Measurements from ENCODE around the gene L3MBTL2.

Gene L3MBTL2

GRCh38 chr22:41193829-41194228 is 11.3 kb upstream of the L3MBTL2 start:
- no peaks in the 10 kb centered on the region for H3K9me3 ChIP-seq (ENCODE audit: control insufficient read depth, insufficient read depth, low read length)
- H3K36me3 ChIP-seq (ENCODE audit: insufficient read depth, low read length): no peaks in the 10 kb centered on the region
- no peak overlapping the region for H3K9ac ChIP-seq (ENCODE audit: low read depth, low read length)
- H3K4me1 ChIP-seq (ENCODE audit: insufficient read depth, low read length): no peaks in the 10 kb centered on the region

DNA sequence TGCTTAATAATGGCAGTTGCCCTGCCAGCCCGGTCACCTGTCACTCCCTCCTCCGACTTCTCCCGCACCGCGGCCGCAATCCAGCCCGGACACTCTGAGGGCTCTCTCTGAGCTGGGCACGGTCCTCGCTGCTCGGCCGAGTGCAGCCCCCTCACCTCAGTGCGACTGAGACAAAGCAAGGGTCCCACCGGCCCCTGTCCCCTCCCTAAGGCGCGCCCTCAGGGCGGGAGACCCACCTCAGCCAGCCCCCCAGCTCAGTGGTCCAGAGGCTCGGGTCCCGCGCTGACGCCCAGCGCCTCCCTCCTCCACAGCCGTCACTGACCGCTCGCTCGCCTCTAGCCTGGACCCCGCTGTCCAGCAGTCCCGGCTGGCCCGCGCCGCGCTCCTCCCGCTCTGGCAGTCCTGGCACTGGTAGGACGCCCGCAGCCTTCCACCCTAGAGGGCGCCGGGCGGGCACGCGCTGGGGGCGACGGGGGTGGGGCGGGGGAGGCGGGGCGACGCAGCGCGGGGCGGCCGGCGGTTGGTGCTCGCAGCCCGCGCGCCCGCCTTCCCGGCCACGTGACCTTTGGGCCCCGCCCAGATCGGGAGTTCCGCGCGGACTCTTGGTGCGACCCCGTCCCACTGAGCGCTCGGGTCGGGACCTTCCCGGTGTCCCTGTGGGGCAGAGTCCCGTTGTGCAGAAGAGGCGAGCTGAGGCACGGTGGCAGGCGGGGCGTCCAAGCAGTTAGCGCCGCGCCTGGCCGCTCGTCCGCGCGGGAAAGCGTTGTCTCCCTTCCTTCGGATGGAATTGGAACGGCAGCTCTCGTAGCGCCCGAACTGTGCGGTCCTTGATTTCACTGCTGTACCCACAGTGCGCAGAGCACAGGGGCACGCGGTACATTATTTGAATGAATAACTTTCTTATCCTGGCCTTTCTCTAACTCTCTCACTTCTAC is 7.8 kb upstream of the L3MBTL2 start:
- H3K9me3 ChIP-seq (ENCODE audit: control insufficient read depth, insufficient read depth, low read length): no peaks in the 10 kb centered on the region

GRCh38 chr22:41198027-41198580 is 7.0 kb upstream of the L3MBTL2 start:
- H3K9me3 ChIP-seq (ENCODE audit: control insufficient read depth, insufficient read depth, low read length): no peaks in the 10 kb centered on the region
- H3K9ac ChIP-seq (ENCODE audit: low read depth, low read length): peak overlapping the region; percentile 89
- no peaks in the 10 kb centered on the region for H3K36me3 ChIP-seq (ENCODE audit: insufficient read depth, low read length)
- H3K4me1 ChIP-seq (ENCODE audit: insufficient read depth, low read length): no peaks in the 10 kb centered on the region

More for the DNA sequence above, 7.8 kb upstream of the L3MBTL2 start:
- Histone ChIP-seq H3K9ac (ENCODE audit: low read depth, low read length) (peak overlapping the region; percentile 89), H3K4me1 (ENCODE audit: insufficient read depth, low read length) (no peaks in the 10 kb centered on the region), H3K36me3 (ENCODE audit: insufficient read depth, low read length) (no peaks in the 10 kb centered on the region)

- Histone ChIP-seq H3K36me3 (ENCODE audit: insufficient read depth, low read length) (no peaks in the 10 kb centered on the region), H3K9me3 (ENCODE audit: control insufficient read depth, insufficient read depth, low read length) (no peaks in the 10 kb centered on the region), H3K9ac (ENCODE audit: low read depth, low read length) (no peak overlapping the region), H3K4me1 (ENCODE audit: insufficient read depth, low read length) (no peaks in the 10 kb centered on the region)
Observed at GRCh38 chr22:41201141-41201540, 4.0 kb upstream of the L3MBTL2 start.

DNA sequence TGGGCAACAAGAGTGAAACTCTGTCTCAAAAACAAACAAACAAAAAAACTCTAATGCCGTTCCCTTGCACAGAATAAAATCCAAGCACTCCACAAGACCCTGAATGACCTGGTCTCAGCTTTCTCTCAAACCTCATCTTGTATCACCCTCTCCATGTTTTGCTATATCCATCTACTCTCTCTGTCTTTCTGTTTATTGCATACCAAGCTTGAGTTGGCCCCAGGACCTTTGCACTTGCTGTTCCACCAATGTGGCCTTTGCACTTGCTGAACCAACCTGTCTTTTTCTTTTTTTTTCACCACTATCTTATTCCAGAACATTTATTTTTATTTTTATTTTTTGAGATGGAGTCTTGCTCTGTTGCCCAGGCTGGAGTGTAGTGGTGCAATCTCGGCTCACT is 2.0 kb upstream of the L3MBTL2 start:
- Histone ChIP-seq H3K4me1 (ENCODE audit: insufficient read depth, low read length) (no peaks in the 10 kb centered on the region), H3K36me3 (ENCODE audit: insufficient read depth, low read length) (no peaks in the 10 kb centered on the region), H3K9me3 (ENCODE audit: control insufficient read depth, insufficient read depth, low read length) (no peaks in the 10 kb centered on the region), H3K9ac (ENCODE audit: low read depth, low read length) (no peak overlapping the region)

GRCh38 chr22:41204066-41204465 is 1.0 kb upstream of the L3MBTL2 start:
- Histone ChIP-seq H3K9ac (ENCODE audit: low read depth, low read length) (no peak overlapping the region), H3K36me3 (ENCODE audit: insufficient read depth, low read length) (no peaks in the 10 kb centered on the region), H3K9me3 (ENCODE audit: control insufficient read depth, insufficient read depth, low read length) (no peaks in the 10 kb centered on the region), H3K4me1 (ENCODE audit: insufficient read depth, low read length) (no peaks in the 10 kb centered on the region)

GRCh38 chr22:41206719-41207118 is 1.6 kb downstream of the L3MBTL2 start:
- Histone ChIP-seq H3K4me1 (ENCODE audit: insufficient read depth, low read length) (no peaks in the 10 kb centered on the region), H3K36me3 (ENCODE audit: insufficient read depth, low read length) (no peaks in the 10 kb centered on the region; the same call in 1 of the 2 replicates), H3K9ac (ENCODE audit: low read depth, low read length) (no peak overlapping the region), H3K9me3 (ENCODE audit: control insufficient read depth, insufficient read depth, low read length) (no peaks in the 10 kb centered on the region)

DNA sequence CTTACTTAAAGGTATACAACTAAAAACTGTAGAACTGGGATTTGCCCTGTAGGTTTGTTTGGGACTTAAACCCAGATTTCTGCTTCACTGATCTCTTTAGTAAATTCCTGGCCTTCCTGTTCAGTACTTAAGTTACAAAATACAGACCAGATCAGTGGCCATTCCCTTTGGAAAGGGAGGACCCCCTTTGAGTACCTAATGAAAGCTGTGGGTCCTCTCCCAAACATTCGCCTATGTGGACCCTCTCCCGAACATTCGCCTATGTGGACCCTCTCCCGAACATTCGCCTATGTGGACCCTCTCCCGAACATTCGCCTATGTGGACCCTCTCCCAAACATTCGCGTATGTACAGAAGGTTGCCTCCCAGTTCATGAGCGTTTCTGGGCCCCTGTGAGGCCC is 10.3 kb downstream of the L3MBTL2 start:
- H3K36me3 ChIP-seq (ENCODE audit: insufficient read depth, low read length): peaks cover 14% of the 10 kb centered on the region

DNA sequence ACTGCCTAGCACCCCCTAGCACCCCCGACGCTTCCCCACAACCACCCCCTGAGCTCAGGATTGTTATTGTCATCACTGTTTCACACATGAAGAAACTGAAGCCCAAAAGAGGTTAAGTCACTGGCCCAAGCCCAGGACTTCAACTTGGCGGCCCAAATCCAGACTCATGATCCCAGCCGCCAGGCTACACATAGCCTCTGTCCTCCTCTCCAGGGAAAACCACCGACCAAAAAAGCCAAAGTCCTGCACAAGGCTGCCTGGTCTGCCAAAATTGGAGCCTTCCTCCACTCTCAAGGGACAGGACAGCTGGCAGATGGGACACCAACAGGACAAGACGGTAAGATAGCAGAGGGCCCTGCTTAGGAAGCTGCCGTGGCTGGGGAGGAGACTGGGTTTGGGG is 10.8 kb downstream of the L3MBTL2 start:
- peaks cover 18% of the 10 kb centered on the region for H3K36me3 ChIP-seq (ENCODE audit: insufficient read depth, low read length)
- no peak overlapping the region for H3K9ac ChIP-seq (ENCODE audit: low read depth, low read length)
- H3K9me3 ChIP-seq (ENCODE audit: control insufficient read depth, insufficient read depth, low read length): no peaks in the 10 kb centered on the region
- H3K4me1 ChIP-seq (ENCODE audit: insufficient read depth, low read length): peaks cover 17% of the 10 kb centered on the region; the same call in 1 of the 2 replicates

More for the DNA sequence above, 10.3 kb downstream of the L3MBTL2 start:
- Histone ChIP-seq H3K9ac (ENCODE audit: low read depth, low read length) (no peak overlapping the region), H3K9me3 (ENCODE audit: control insufficient read depth, insufficient read depth, low read length) (no peaks in the 10 kb centered on the region), H3K4me1 (ENCODE audit: insufficient read depth, low read length) (peaks cover 17% of the 10 kb centered on the region; the same call in 1 of the 2 replicates)

GRCh38 chr22:41216984-41217383 is 11.9 kb downstream of the L3MBTL2 start:
- Histone ChIP-seq H3K36me3 (ENCODE audit: insufficient read depth, low read length) (peaks cover 20% of the 10 kb centered on the region), H3K9me3 (ENCODE audit: control insufficient read depth, insufficient read depth, low read length) (no peaks in the 10 kb centered on the region), H3K9ac (ENCODE audit: low read depth, low read length) (no peak overlapping the region), H3K4me1 (ENCODE audit: insufficient read depth, low read length) (peaks cover 17% of the 10 kb centered on the region; the same call in 1 of the 2 replicates)

DNA sequence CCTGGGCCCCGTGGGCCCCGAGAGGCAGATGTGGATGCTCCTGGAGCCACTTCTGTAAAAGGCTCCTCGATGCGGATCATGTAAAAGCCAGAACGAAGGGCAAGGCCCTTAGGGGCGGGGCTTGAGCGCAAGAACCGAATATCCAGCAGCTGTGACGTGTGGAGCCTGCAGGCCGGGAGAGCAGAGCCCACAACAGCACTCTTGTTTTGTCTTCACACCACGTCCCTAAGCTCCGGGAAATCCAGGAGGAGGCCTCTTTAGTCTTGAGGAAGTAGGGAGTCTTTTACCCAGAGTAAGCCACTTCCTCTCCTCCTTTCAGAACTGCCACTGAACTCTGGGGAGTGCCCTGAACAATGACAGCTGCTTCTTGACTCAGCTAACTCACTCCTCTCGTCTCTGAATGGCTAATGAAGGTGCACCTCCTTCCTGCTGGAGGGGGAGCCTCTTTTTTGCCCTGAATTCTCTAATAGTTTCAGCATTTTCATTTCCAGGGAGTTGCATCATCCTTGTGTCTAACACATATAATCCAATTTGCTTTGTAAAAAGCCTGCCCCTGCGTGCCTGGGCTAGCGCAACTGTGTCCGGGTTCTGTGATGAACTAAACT is 12.5 kb downstream of the L3MBTL2 start:
- Histone ChIP-seq H3K9ac (ENCODE audit: low read depth, low read length) (no peak overlapping the region), H3K9me3 (ENCODE audit: control insufficient read depth, insufficient read depth, low read length) (no peaks in the 10 kb centered on the region), H3K36me3 (ENCODE audit: insufficient read depth, low read length) (peaks cover 24% of the 10 kb centered on the region), H3K4me1 (ENCODE audit: insufficient read depth, low read length) (peaks cover 17% of the 10 kb centered on the region; the same call in 1 of the 2 replicates)

- peaks cover 23% of the 10 kb centered on the region; the same call in 1 of the 2 replicates for H3K36me3 ChIP-seq (ENCODE audit: insufficient read depth, low read length)
- H3K9ac ChIP-seq (ENCODE audit: low read depth, low read length): no peak overlapping the region
- no peaks in the 10 kb centered on the region for H3K9me3 ChIP-seq (ENCODE audit: control insufficient read depth, insufficient read depth, low read length)
- peaks cover 1% of the 10 kb centered on the region; the same call in 1 of the 2 replicates for H3K4me1 ChIP-seq (ENCODE audit: insufficient read depth, low read length)
Observed at GRCh38 chr22:41222846-41223507, 17.9 kb downstream of the L3MBTL2 start.

DNA sequence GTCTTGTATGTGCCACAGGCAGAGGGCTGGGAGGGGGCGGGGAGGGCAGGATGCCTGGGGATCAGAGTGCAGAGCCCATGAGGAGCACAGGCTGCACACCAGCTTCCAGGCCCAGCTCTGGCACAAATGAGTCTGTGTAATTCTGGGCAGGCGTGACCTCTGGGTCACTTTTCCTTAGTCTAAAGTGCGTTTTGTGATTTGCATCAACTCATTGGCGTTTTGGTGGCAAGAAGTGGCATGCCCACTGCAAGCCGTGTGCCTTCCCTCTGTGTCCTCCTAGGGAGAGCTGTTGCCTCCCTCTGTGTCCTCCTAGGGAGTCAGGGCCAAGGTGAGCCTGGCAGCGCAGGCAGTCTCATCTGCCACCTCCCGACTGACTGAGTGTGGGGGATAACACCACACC is 18.4 kb downstream of the L3MBTL2 start:
- H3K4me1 ChIP-seq (ENCODE audit: insufficient read depth, low read length): no peaks in the 10 kb centered on the region
- peaks cover 23% of the 10 kb centered on the region; the same call in 1 of the 2 replicates for H3K36me3 ChIP-seq (ENCODE audit: insufficient read depth, low read length)
- no peak overlapping the region for H3K9ac ChIP-seq (ENCODE audit: low read depth, low read length)
- H3K9me3 ChIP-seq (ENCODE audit: control insufficient read depth, insufficient read depth, low read length): no peaks in the 10 kb centered on the region

All from ES-I3 (cell line).